Stimulated activated CD8-positive, alpha-beta memory T cell treated with anti-CD3 and anti-CD28 coated beads, Interleukin-7, amount 100 ng/mL, for 1 hour (primary cell): ENCODE data around the gene MXRA5.
"Not testable (repeated sequence)": the region's sequence is repeated elsewhere in the genome, so short reads cannot be mapped to it uniquely, and the experiment has no call there.

Source experiments
- DNase-seq, 2 donors: peaks; one replicate each; pipeline ENCODE4 v3.0.0-alpha.2; 2020; ENCODE audit warnings: low read depth in 2 of 2

The MXRA5 gene

GRCh38 chrX:3346501-3347259, at the start of gene MXRA5:
Gene MXRA5, minus strand, starts transcription at chrX:3346652. Its CDS starts 2,819 bp downstream, at chrX:3343833.
- no peak for DNase-seq

- no peak for DNase-seq
These were observed 47.2 kb upstream of the MXRA5 start for GRCh38 chrX:3393581-3394111.

GRCh38 chrX:3393178-3393577, 46.7 kb upstream of the MXRA5 start:
- DNase-seq, result no peak

GRCh38 chrX:3388457-3388856, 42.0 kb upstream of the MXRA5 start:
- no peak for DNase-seq

- DNase-seq, result no peak
These were observed 37.9 kb upstream of the MXRA5 start for GRCh38 chrX:3384327-3384726.

GRCh38 chrX:3380603-3381002, 34.2 kb upstream of the MXRA5 start:
- DNase-seq, result no peak

- DNase-seq, result no peak
These were observed 32.7 kb upstream of the MXRA5 start for GRCh38 chrX:3379111-3379510.

- DNase-seq, result no peak
These were observed 31.7 kb upstream of the MXRA5 start for GRCh38 chrX:3378156-3378555.

- DNase-seq, result no peak
These were observed 31.1 kb upstream of the MXRA5 start for GRCh38 chrX:3377560-3377959.

- DNase-seq, result not testable (repeated sequence)
These were observed 29.5 kb upstream of the MXRA5 start for GRCh38 chrX:3375878-3376508.

- no peak for DNase-seq
These were observed 27.8 kb upstream of the MXRA5 start for GRCh38 chrX:3374108-3374800.

- DNase-seq, result no peak
These were observed 24.7 kb upstream of the MXRA5 start for GRCh38 chrX:3371163-3371562.

- DNase-seq, result no peak
These were observed 24.2 kb upstream of the MXRA5 start for GRCh38 chrX:3370656-3371055.

GRCh38 chrX:3362956-3363355, 16.5 kb upstream of the MXRA5 start:
- DNase-seq, result no peak

- no peak for DNase-seq
These were observed 14.4 kb upstream of the MXRA5 start for GRCh38 chrX:3360881-3361280.

GRCh38 chrX:3352741-3353140, 6.3 kb upstream of the MXRA5 start:
- not testable (repeated sequence) for DNase-seq

- no peak for DNase-seq
These were observed 4.8 kb upstream of the MXRA5 start for GRCh38 chrX:3351276-3351675.

- no peak for DNase-seq
These were observed 1.7 kb upstream of the MXRA5 start for GRCh38 chrX:3348191-3348590.

GRCh38 chrX:3345281-3346191, 916 bp downstream of the MXRA5 start:
- no peak for DNase-seq

- DNase-seq, result not testable (repeated sequence)
These were observed 2.9 kb downstream of the MXRA5 start for GRCh38 chrX:3343569-3343968.

GRCh38 chrX:3340016-3340415, 6.4 kb downstream of the MXRA5 start:
- no peak for DNase-seq

- DNase-seq, result no peak
These were observed 19.8 kb downstream of the MXRA5 start for GRCh38 chrX:3326681-3327080.
